GDM1 (cell line): ENCODE results near the gene INO80B.
A peak's percentile ranks its signal among the peaks of the same experiment; 100 is the strongest.
"Not testable (repeated sequence)": the region's sequence is repeated elsewhere in the genome, so short reads cannot be mapped to it uniquely, and the experiment has no call there.

Experiments
- DNase-seq: peaks from one replicate; lab custom pipeline; 2025; lab: John Stamatoyannopoulos, UW

Gene INO80B

DNA sequence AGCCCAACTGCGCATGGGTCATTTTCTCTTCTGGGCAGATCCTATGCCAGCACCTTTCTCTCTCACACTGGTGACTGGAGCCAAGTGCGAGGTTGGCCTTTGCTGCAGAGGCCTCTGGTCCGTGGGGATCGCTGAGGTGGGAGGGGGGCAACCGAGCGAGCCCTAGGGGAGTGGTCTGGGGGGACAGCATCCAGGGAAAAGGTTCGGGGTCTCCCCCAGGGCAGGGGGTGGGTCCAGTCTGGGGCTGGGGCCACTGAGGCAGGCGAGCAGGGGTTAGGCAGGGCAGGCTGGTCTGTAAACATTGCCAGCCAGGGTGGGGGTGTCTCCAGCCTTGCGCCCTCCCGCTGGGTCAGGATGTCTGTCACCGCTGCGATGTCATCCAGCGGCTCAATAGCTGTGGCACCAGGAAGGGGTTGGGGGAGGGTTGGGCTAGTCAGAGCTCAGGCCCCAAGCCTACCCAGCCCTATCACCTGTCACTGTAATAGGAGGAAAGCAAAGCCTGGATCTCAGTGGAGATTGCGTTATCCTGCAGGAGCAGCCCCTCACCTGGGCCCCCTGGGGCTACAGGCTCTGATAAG lies 28.6 kb upstream of the INO80B start:
- DNase-seq = no peak

DNA sequence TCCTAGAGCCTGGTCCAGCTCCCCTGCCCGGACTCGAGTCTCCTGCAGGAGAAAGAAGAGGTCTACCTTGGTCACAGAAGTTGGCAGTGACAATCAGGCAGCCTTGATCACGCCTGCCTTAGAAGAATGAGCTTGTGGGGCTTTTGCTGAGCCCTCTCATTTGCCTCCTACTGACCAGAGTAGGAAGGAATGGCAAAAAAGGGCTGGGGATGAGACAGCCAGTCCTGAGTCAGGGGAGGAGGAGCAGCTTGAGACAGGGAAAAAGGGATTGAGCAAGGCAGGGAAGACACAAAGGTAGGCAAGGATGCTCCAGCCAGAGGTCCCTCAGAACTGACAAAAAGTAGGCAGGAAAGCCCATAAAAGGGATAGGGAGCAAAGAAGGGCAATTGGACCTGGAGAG lies 27.3 kb upstream of the INO80B start:
- DNase-seq = no peak

- no peak for DNase-seq
These were observed 26.2 kb upstream of the INO80B start for GRCh38 chr2:74428675-74429074.

GRCh38 chr2:74429487-74430451 lies 25.1 kb upstream of the INO80B start:
- DNase-seq = no peak

DNA sequence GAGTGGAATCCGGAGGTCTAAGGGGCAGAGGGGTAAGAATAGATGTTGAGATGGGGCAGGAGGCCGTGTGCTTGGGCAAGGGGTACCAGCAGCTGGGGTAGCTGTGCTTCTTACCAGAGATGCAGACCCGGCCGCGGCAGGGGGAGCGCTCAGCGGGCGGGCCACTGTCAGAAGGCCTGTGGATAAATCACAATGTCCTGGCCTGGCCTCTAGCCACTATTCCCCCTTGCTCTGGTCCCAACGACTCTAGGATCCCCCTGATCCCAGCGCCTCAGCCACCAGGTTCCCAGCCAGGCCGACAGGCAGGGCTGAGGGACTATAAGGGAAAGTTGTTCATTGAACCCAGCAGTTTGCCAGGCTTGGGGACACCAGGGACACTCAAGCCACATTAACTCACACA lies 24.4 kb upstream of the INO80B start:
- DNase-seq = no peak

DNA sequence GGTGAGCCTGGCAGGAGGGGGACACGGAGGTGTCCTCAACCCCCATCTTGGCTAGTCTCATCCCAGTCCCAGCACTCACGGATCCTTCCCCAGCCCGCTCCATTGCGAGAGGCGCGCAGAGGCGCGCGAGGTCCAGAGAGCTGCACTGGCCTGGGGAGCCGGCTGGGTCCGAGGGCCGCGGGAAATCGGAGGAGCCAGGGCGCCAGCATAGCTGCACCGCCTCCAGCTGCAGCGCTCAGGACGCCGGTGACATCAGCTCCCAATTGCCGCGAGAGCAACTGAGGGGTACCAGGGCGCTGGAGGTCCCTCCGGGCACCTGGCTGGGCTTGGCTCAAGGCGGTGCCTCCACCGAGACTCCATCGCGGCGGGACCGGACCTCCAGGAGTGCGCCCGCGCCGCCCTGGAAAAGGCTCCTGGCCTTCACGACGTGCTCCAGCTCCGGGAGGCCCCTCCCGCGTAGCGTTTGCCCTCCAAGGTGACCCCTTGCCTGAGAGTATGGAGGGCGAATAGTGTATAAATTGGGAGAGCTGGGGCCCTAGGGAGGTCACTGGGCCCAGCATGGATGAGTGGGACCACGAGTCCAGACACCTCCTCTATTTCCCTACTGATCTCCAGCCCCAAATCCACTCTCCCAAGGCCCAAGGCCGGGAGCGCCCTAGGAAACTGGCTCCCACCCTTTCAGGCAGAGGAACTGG lies 18.6 kb upstream of the INO80B start:
- no peak for DNase-seq

DNA sequence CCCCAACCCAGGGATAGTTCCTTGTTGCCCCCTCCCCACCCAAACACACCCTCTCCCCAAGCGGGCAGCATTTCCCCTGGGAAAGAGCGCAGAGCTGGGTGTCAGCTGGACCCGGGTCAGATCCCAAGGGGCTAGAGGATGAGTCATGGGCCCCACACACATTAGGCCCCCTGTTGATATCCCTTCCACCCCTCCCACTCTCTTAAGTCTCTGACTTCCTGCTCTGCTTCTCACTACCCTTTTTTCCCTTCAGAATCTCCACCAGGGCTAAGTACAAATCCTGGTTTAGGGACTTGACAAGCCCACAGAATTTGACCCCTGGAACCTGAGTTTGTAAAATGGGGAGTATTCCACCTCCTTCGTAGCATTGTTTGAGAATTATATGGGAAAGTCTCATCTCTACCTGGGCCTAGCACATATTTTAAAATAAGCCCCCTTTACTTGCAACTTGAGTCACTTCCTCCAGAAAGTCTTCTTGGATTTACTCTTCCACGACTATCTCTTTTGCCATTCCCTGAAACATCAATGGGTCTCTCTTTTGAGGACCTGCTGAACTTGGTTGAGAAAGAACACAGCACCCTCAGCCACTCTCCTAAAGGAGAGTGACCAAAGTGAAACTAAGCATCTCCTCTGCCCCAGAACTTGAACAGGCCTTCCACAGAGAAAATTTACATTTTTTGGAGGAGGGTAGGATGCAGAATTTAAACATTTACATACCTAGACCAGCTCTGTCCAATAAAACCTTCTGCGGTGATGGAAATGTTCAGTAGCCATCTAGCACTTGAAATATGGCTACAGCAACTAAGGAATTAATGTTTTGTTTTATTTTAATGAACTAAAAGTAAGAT lies 17.8 kb upstream of the INO80B start:
- no peak for DNase-seq

DNA sequence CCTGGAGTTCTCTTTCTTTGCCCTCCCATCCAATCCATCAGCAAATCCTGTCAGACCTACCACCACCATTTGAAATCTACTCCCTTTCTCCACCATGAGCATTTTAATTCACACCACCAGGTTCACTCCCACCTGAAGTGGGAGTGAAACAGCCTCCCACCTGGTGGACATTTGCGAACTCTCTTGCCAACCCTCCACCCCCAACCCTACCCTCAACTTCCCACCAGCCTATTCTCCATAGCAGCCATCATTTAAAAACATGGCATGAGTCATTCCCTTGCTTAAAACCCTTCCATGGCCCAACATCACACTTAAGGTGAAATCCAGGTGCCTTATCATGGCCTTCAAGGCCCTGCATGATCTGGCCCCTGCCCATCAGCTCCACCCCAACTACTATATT lies 16.6 kb upstream of the INO80B start:
- no peak for DNase-seq

- no peak for DNase-seq
These were observed 15.5 kb upstream of the INO80B start for GRCh38 chr2:74439373-74439772.

- no peak for DNase-seq
These were observed 15.0 kb upstream of the INO80B start for GRCh38 chr2:74439803-74440377.

- peak; percentile 92 for DNase-seq
These were observed 14.3 kb upstream of the INO80B start for GRCh38 chr2:74440378-74441169.

- DNase-seq = no peak
These were observed 13.7 kb upstream of the INO80B start for GRCh38 chr2:74441170-74441689.

GRCh38 chr2:74441690-74442482 lies 13.0 kb upstream of the INO80B start, which contains the start of gene RTKN:
RTKN (minus strand) TSS chr2:74441937; CDS start chr2:74441816, 121 bp downstream.
- no peak for DNase-seq

DNA sequence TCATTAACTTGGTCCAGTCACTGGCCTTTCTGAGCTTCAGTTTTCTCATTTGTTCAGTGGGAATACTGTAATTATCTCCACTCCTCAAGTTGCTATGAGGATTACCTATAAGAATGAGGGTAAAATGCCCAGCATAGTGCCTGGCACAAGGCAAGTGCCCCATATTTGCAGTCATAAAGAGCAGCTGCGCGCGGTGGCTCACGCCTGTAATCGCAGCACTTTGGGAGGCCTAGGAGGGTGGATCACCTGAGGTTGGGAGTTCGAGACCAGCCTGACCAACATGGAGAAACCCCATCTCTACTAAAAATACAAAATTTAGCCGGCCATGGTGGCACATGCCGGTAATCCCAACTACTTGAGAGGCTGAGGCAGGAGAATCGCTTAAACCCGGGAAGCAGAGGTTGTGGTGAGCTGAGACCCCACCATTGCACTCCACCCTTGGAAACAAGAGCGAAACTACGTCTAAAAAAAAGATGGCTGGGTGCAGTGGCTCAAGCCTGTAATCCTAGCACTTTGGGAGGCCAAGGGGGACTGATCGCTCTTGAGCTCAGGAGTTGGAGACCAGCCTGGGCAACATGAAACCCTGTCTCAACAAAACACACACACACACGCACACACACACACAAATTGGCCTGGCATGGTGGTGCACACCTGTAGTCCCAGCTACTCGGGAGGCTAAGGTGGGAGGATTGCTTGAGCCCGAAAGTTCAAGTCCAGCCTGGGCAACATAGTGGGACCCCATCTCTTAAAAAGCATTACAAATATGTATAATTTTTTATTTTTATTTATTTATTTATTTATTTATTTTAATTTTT lies 12.2 kb upstream of the INO80B start:
- not testable (repeated sequence) for DNase-seq

DNA sequence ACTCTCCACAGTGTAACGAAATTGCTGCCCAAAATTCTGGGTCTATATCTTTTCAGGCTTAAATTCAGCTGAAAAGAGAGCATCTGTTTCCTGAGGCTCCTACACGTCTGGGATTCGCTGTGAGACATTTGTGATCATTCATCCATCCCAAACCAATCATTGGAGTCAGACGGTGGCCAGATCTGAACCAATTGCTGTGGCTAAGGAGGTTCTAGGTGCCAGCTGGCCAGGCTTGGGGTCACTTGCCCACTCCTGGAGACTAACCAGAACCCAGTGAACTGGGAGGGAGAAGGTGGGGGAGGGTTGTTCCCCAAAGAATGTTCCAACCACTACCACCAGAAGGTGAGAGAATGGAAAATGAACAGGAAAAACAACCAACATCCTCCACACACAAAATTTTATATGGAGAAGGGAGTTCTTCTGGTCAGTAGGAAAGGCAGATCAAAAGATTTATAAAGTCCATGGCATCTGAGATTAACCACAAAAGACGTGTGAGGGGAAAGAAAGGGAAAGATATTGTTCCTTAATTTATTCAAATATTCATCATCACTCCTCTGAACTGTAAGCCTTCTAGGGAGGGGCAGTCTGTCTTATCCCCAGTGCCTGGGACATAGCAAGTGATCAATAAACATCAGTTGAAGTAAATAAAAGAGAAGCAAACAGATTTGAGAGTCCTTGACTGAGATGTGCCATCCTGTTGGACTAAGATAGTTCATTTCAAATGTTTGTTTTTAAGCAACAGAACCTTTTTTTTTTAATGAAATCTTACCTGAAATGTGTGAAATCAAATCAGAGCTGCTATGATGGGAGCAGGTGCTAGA lies 10.2 kb upstream of the INO80B start:
- DNase-seq = no peak

DNA sequence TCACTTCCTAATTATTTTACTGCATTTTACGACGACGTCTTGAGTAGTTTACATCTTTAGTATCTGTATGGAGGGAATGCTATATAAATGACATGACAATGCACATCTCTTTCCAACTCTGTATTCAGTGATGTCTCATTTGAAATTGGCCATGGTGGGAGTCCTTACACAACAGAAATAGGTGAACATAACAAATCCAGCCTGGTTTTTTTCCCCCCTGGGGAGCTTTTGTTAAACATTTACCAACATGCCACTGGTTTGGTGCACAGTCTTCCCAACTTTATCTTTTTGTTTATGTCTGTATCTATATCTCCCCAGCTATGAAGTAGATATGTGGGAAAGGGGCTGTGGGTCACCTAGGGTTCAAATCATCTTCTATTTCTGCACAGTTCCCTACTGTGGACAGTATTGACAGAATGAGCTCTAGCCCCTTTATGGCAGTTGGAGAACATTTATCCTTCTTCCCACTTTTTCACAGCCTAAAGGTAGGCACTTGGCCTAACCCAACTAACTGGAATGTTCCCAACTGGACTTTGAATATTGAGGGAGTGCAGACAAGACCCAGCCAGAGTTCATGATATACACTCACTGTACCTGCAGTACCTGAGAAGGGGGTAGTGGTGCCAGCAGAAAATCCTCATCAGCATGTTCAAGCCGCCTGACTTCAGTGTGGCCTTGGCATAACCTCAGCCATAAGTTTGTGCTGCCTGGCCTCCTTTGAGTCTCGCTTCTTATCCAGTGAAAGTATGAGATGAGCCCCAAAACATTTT lies 7.5 kb upstream of the INO80B start:
- DNase-seq = no peak

DNA sequence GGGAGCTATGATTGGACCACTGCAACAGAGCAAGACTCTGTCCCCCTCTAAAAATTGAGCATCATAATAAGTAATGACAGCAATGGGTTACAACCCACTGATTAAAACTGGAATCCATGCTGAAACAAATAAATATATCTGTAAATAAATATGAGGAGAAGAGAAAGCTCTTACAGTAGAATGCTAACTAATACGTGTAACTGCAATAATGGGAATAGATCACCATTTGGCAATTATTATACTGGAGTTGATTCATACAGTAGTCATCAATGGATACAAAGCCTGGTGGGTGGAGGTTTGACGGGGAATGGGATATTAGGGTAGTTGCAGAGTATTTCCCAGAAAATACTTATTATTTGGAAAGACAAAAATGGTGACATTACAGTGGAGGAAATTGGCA lies 6.1 kb upstream of the INO80B start:
- no peak for DNase-seq
